Astrocyte of the spinal cord (primary cell): ENCODE measurements around the gene ARHGEF6.

ENCODE experiments used
- DNase-seq: peaks from one replicate; pipeline ENCODE4 v3.0.0; 2011; ENCODE audit warnings: low read depth, low spot score
- H3K4me3 ChIP-seq: 2 replicates; pipeline ENCODE4 v1.5.1; 2011; ENCODE audit warnings: low read depth, mild to moderate bottlenecking, low read length, moderate library complexity
- CTCF ChIP-seq: IDR thresholded peaks from 2 replicates; pipeline ENCODE4 v1.5.1; 2012; ENCODE audit warnings: low read depth, mild to moderate bottlenecking, low read length, inconsistent platforms
- in situ Hi-C: cut with HindIII; loops from 2 replicates; pipeline ENCODE4 v1.10.0; 2017; ENCODE audit warnings: low sequenced_read_pairs

Gene ARHGEF6

GRCh38 chrX:136747003-136747986, 33.4 kb downstream of the ARHGEF6 start:
- no peak for TF ChIP-seq CTCF
- no peak overlapping the region for H3K4me3 ChIP-seq
- no peak for DNase-seq
- in situ Hi-C loops = no loop called here

- DNase-seq = no peak
- in situ Hi-C loops = no loop called here
- TF ChIP-seq CTCF = no peak
- no peak overlapping the region for H3K4me3 ChIP-seq
Observed at GRCh38 chrX:136745215-136746173, 35.2 kb downstream of the ARHGEF6 start.

GRCh38 chrX:136742721-136743379, 37.9 kb downstream of the ARHGEF6 start:
- in situ Hi-C loops = no loop called here
- no peak for DNase-seq
- TF ChIP-seq CTCF = no peak
- no peak overlapping the region for H3K4me3 ChIP-seq

GRCh38 chrX:136738049-136738729, 42.5 kb downstream of the ARHGEF6 start:
- DNase-seq = no peak
- no peak for TF ChIP-seq CTCF
- in situ Hi-C loops = no loop called here
- no peak overlapping the region for H3K4me3 ChIP-seq

GRCh38 chrX:136736690-136737089, 44.0 kb downstream of the ARHGEF6 start:
- no peak for DNase-seq
- H3K4me3 ChIP-seq = no peak overlapping the region
- in situ Hi-C loops = no loop called here
- TF ChIP-seq CTCF = no peak

GRCh38 chrX:136735601-136736000, 45.1 kb downstream of the ARHGEF6 start:
- in situ Hi-C loops = no loop called here
- H3K4me3 ChIP-seq = no peak overlapping the region
- no peak for TF ChIP-seq CTCF
- DNase-seq = no peak
